IMR-90 (cell line): ENCODE data around the gene TENM4.

ENCODE experiments used
- BHLHE40 ChIP-seq: fragments of 150-350 bp; IDR thresholded peaks from 2 replicates; pipeline ENCODE4 v1.6.1; 2016; ENCODE audit warnings: mild to moderate bottlenecking, low read depth, low read length
- CEBPB ChIP-seq: IDR thresholded peaks from 2 replicates; pipeline ENCODE4 v1.6.1; 2012; ENCODE audit warnings: low read depth, low read length, improper control_type of control experiment
- POLR2A ChIP-seq: IDR thresholded peaks from 2 replicates; pipeline ENCODE4 v1.6.1; 2012; ENCODE audit warnings: mild to moderate bottlenecking, low read depth, low read length
- RAD21 ChIP-seq: IDR thresholded peaks from 2 replicates; pipeline ENCODE4 v1.6.1; 2012; ENCODE audit warnings: low read length, improper control_type of control experiment
- RCOR1 ChIP-seq: IDR thresholded peaks from 2 replicates; pipeline ENCODE4 v1.6.1; 2012; ENCODE audit warnings: mild to moderate bottlenecking, low read length, improper control_type of control experiment; ENCODE audit not compliant: insufficient replicate concordance
- RFX5 ChIP-seq: IDR thresholded peaks from 2 replicates; pipeline ENCODE4 v1.8.0; 2012; ENCODE audit warnings: low read depth, mild to moderate bottlenecking, low read length, moderate library complexity
- SMC3 ChIP-seq: fragments of 150-350 bp; IDR thresholded peaks from 2 replicates; pipeline ENCODE4 v1.6.1; 2016; ENCODE audit warnings: low read depth, mild to moderate bottlenecking, antibody characterized with exemption, low read length, moderate library complexity
- TF ChIP-seq, protein P1 (sequence below): conservative IDR thresholded peaks from 2 replicates; pipeline ENCODE4 v1.5.1; 2012; ENCODE audit warnings: mild to moderate bottlenecking, low read depth, low read length, improper control_type of control experiment
- TF ChIP-seq, protein P2 (sequence below): fragments of 150-350 bp; IDR thresholded peaks from 2 replicates; pipeline ENCODE4 v1.6.1; 2017; ENCODE audit warnings: mild to moderate bottlenecking, antibody characterized with exemption, low read length, low read depth
- TF ChIP-seq, protein P3 (sequence below): fragments of 150-350 bp; IDR thresholded peaks from 2 replicates; pipeline ENCODE4 v1.6.1; 2016; ENCODE audit warnings: low read depth, mild to moderate bottlenecking, low read length, moderate library complexity, borderline replicate concordance

DNA sequence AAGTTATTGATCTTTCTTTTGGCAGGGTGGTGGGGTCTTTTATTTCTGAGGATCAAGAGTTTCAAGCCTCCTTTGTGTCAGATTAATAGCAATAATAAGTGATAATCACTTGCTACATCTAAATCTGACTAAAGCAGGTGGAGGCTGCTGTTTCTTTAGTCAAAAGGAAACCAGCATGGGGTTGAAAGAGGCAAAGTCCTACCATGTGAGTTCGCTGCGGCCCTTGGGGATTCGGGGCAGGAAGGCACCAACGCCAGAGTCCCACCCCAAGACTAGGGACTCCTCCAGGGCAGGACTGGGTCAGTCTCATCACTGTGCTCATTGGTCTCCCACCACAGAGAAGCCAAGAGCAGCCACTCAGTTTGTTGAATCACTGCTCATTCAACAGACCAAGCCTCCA, 73.0 kb downstream of the TENM4 start:
- TF ChIP-seq POLR2A (no peak), RAD21 (no peak), BHLHE40 (no peak), SMC3 (no peak), RCOR1 (no peak), CEBPB (no peak), RFX5 (no peak)
- TF ChIP-seq, protein P1, sequence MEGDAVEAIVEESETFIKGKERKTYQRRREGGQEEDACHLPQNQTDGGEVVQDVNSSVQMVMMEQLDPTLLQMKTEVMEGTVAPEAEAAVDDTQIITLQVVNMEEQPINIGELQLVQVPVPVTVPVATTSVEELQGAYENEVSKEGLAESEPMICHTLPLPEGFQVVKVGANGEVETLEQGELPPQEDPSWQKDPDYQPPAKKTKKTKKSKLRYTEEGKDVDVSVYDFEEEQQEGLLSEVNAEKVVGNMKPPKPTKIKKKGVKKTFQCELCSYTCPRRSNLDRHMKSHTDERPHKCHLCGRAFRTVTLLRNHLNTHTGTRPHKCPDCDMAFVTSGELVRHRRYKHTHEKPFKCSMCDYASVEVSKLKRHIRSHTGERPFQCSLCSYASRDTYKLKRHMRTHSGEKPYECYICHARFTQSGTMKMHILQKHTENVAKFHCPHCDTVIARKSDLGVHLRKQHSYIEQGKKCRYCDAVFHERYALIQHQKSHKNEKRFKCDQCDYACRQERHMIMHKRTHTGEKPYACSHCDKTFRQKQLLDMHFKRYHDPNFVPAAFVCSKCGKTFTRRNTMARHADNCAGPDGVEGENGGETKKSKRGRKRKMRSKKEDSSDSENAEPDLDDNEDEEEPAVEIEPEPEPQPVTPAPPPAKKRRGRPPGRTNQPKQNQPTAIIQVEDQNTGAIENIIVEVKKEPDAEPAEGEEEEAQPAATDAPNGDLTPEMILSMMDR: no peak
- TF ChIP-seq, protein P2, sequence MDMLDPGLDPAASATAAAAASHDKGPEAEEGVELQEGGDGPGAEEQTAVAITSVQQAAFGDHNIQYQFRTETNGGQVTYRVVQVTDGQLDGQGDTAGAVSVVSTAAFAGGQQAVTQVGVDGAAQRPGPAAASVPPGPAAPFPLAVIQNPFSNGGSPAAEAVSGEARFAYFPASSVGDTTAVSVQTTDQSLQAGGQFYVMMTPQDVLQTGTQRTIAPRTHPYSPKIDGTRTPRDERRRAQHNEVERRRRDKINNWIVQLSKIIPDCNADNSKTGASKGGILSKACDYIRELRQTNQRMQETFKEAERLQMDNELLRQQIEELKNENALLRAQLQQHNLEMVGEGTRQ: no peak
- TF ChIP-seq, protein P3, sequence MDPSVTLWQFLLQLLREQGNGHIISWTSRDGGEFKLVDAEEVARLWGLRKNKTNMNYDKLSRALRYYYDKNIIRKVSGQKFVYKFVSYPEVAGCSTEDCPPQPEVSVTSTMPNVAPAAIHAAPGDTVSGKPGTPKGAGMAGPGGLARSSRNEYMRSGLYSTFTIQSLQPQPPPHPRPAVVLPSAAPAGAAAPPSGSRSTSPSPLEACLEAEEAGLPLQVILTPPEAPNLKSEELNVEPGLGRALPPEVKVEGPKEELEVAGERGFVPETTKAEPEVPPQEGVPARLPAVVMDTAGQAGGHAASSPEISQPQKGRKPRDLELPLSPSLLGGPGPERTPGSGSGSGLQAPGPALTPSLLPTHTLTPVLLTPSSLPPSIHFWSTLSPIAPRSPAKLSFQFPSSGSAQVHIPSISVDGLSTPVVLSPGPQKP: no peak
